ENCODE measurements around the gene PMS1.
"Not testable (repeated sequence)": the region's sequence is repeated elsewhere in the genome, so short reads cannot be mapped to it uniquely, and the experiment has no call there.

Gene PMS1

GRCh38 chr2:189862751-189863150 is 78.5 kb downstream of the PMS1 start:
- DNase-seq (ENCODE audit: low read depth, low spot score) = no peak

GRCh38 chr2:189865826-189866225 is 81.6 kb downstream of the PMS1 start:
- DNase-seq (ENCODE audit: low read depth, low spot score) = no peak

GRCh38 chr2:189866296-189866695 is 82.0 kb downstream of the PMS1 start:
- no peak for DNase-seq (ENCODE audit: low read depth, low spot score)

- DNase-seq (ENCODE audit: low read depth, low spot score) = no peak
Measured at GRCh38 chr2:189868896-189869295, 84.6 kb downstream of the PMS1 start.

GRCh38 chr2:189870381-189871085 is 86.3 kb downstream of the PMS1 start:
- no peak for DNase-seq (ENCODE audit: low read depth, low spot score)

- DNase-seq (ENCODE audit: low read depth, low spot score) = no peak
Measured at GRCh38 chr2:189873696-189874095, 89.4 kb downstream of the PMS1 start.

GRCh38 chr2:189874586-189875320 is 90.5 kb downstream of the PMS1 start:
- no peak for DNase-seq (ENCODE audit: low read depth, low spot score)

GRCh38 chr2:189876271-189876670 is 92.0 kb downstream of the PMS1 start:
- DNase-seq (ENCODE audit: low read depth, low spot score) = no peak

- DNase-seq (ENCODE audit: low read depth, low spot score) = no peak
Measured at GRCh38 chr2:189879716-189880081, 95.4 kb downstream of the PMS1 start.

GRCh38 chr2:189880429-189880828 is 96.2 kb downstream of the PMS1 start:
- no peak for DNase-seq (ENCODE audit: low read depth, low spot score)

- no peak for DNase-seq (ENCODE audit: low read depth, low spot score)
Measured at GRCh38 chr2:189880832-189881492, 96.7 kb downstream of the PMS1 start.

- DNase-seq (ENCODE audit: low read depth, low spot score) = no peak
Measured at GRCh38 chr2:189885368-189885767, 101.1 kb downstream of the PMS1 start.

GRCh38 chr2:189892546-189893294 is 108.5 kb downstream of the PMS1 start:
- DNase-seq (ENCODE audit: low read depth, low spot score) = not testable (repeated sequence)

GRCh38 chr2:189896809-189897208 is 112.6 kb downstream of the PMS1 start:
- DNase-seq (ENCODE audit: low read depth, low spot score) = no peak

- DNase-seq (ENCODE audit: low read depth, low spot score) = no peak
Measured at GRCh38 chr2:189899101-189899500, 114.9 kb downstream of the PMS1 start.

- DNase-seq (ENCODE audit: low read depth, low spot score) = no peak
Measured at GRCh38 chr2:189900726-189901125, 116.5 kb downstream of the PMS1 start.

- DNase-seq (ENCODE audit: low read depth, low spot score) = no peak
Measured at GRCh38 chr2:189901664-189902063, 117.4 kb downstream of the PMS1 start.

GRCh38 chr2:189913821-189914220 is 129.6 kb downstream of the PMS1 start:
- DNase-seq (ENCODE audit: low read depth, low spot score) = no peak

GRCh38 chr2:189916651-189917050 is 132.4 kb downstream of the PMS1 start:
- DNase-seq (ENCODE audit: low read depth, low spot score) = no peak
